Stimulated activated CD4-positive, alpha-beta T cell treated with anti-CD3 and anti-CD28 coated beads, Interleukin-2, amount 100 ng/mL, for 48 hours (primary cell): Measurements from ENCODE around the gene ADPRH.
"Not testable (repeated sequence)": the region's sequence is repeated elsewhere in the genome, so short reads cannot be mapped to it uniquely, and the experiment has no call there.

Experiments used
- DNase-seq, 2 donors: peaks; one replicate each; pipeline ENCODE4 v3.0.0-alpha.2; 2020

The ADPRH gene

GRCh38 chr3:119579366-119580066, at the start of gene ADPRH:
TSS of gene ADPRH (plus strand) at chr3:119579492. CDS start at chr3:119582170, 2,678 bp downstream.
- peak; percentile 44 to 58 for DNase-seq

- DNase-seq, result no peak
Observed at GRCh38 chr3:119529883-119530282, 49.4 kb upstream of the ADPRH start.

- DNase-seq, result no peak
Observed at GRCh38 chr3:119530456-119530855, 48.8 kb upstream of the ADPRH start.

GRCh38 chr3:119531151-119531550, 48.1 kb upstream of the ADPRH start:
- no peak for DNase-seq

GRCh38 chr3:119534296-119534695, 45.0 kb upstream of the ADPRH start:
- DNase-seq, result no peak

- DNase-seq, result no peak
Observed at GRCh38 chr3:119536757-119537156, 42.5 kb upstream of the ADPRH start.

GRCh38 chr3:119538772-119539171, 40.5 kb upstream of the ADPRH start:
- no peak for DNase-seq

- DNase-seq, result no peak
Observed at GRCh38 chr3:119541547-119541946, 37.7 kb upstream of the ADPRH start.

GRCh38 chr3:119542168-119542767, 37.0 kb upstream of the ADPRH start:
- no peak for DNase-seq

GRCh38 chr3:119543147-119543546, 36.1 kb upstream of the ADPRH start:
- no peak for DNase-seq

GRCh38 chr3:119547227-119547626, 32.1 kb upstream of the ADPRH start:
- no peak for DNase-seq

GRCh38 chr3:119548341-119548740, 31.0 kb upstream of the ADPRH start:
- no peak for DNase-seq

- no peak for DNase-seq
Observed at GRCh38 chr3:119550192-119550910, 28.9 kb upstream of the ADPRH start.

GRCh38 chr3:119551598-119551997, 27.7 kb upstream of the ADPRH start:
- DNase-seq, result no peak

GRCh38 chr3:119552928-119553327, 26.4 kb upstream of the ADPRH start:
- not testable (repeated sequence) for DNase-seq

- DNase-seq, result no peak
Observed at GRCh38 chr3:119553823-119554415, 25.4 kb upstream of the ADPRH start.

GRCh38 chr3:119555309-119555735, 24.0 kb upstream of the ADPRH start:
- DNase-seq, result no peak

- no peak for DNase-seq
Observed at GRCh38 chr3:119555929-119556328, 23.4 kb upstream of the ADPRH start.

GRCh38 chr3:119557192-119557876, 22.0 kb upstream of the ADPRH start:
- no peak for DNase-seq

GRCh38 chr3:119557877-119558269, 21.4 kb upstream of the ADPRH start:
- no peak for DNase-seq

GRCh38 chr3:119558626-119559317, 20.5 kb upstream of the ADPRH start:
- DNase-seq, result no peak

GRCh38 chr3:119559441-119559963, 19.8 kb upstream of the ADPRH start, which contains the start of gene CD80:
TSS of gene CD80 (minus strand) at chr3:119559614. CDS start at chr3:119557728, 1,886 bp downstream.
- peak; percentile 47 to 49 for DNase-seq
